Measurements from ENCODE around the gene GJD4. TPM values are rescaled to one million over a fixed set of nuclear protein-coding genes. Genes with fewer than 3 reads are reported as not detected.

Gene GJD4
- total RNA-seq, 2 donors from 2014 or later: 0.22 TPM; not detected in 1

- H3K9me3 ChIP-seq (ENCODE audit: control insufficient read depth, low read length, poor library complexity, severe bottlenecking): no peaks in the 10 kb centered on the region
- no peak for DNase-seq
- no peak for ATAC-seq
- Mint-ChIP-seq H3K4me3 (no peak overlapping the region), H3K27ac (no peak overlapping the region), H3K27me3 (no peaks in the 10 kb centered on the region), H3K4me1 (peaks cover 2% of the 10 kb centered on the region), H3K36me3 (ENCODE audit: low read depth) (peaks cover 10% of the 10 kb centered on the region)
Measured at GRCh38 chr10:35569836-35570235, 35.3 kb upstream of the GJD4 start.

DNA sequence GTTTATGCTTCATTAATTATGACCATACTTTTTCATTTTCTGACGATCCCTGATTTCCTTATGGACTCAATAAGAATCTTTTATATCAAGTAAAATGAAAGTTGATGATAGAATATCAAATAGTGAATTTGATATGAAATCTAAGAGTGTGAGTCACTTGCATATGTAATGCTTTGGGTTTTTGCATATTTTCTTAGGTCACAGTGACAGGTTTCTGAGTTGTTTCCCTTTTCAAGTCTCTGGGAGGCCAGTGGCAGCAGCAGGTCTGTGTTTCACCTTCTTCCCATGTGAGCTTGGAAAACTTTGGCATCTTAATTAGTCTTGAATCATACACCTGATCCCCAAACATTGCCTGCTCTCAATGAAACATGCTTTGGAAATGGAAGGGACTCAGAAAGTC lies 34.7 kb upstream of the GJD4 start:
- H3K36me3 Mint-ChIP-seq (ENCODE audit: low read depth): peaks cover 12% of the 10 kb centered on the region
- H3K9me3 ChIP-seq (ENCODE audit: control insufficient read depth, low read length, poor library complexity, severe bottlenecking): no peaks in the 10 kb centered on the region
- H3K4me1 Mint-ChIP-seq: peaks cover 4% of the 10 kb centered on the region
- no peak overlapping the region for H3K4me3 Mint-ChIP-seq
- no peak for DNase-seq
- H3K27ac Mint-ChIP-seq: no peak overlapping the region
- H3K27me3 Mint-ChIP-seq: no peaks in the 10 kb centered on the region
- ATAC-seq: no peak

- Mint-ChIP-seq H3K36me3 (ENCODE audit: low read depth) (peaks cover 14% of the 10 kb centered on the region), H3K4me1 (peaks cover 4% of the 10 kb centered on the region), H3K27ac (no peak overlapping the region), H3K4me3 (no peak overlapping the region), H3K27me3 (no peaks in the 10 kb centered on the region)
- DNase-seq (no peak), ATAC-seq (no peak)
- H3K9me3 ChIP-seq (ENCODE audit: control insufficient read depth, low read length, poor library complexity, severe bottlenecking): no peaks in the 10 kb centered on the region
Measured at GRCh38 chr10:35572583-35572982, 32.6 kb upstream of the GJD4 start.

- no peak overlapping the region for H3K27ac Mint-ChIP-seq
- no peaks in the 10 kb centered on the region for H3K9me3 ChIP-seq (ENCODE audit: control insufficient read depth, low read length, poor library complexity, severe bottlenecking)
- no peak overlapping the region for H3K4me3 Mint-ChIP-seq
- no peaks in the 10 kb centered on the region for H3K27me3 Mint-ChIP-seq
- H3K36me3 Mint-ChIP-seq (ENCODE audit: low read depth): peaks cover 14% of the 10 kb centered on the region
- DNase-seq (no peak), ATAC-seq (no peak)
- H3K4me1 Mint-ChIP-seq: peaks cover 4% of the 10 kb centered on the region
Measured at GRCh38 chr10:35573796-35574195, 31.3 kb upstream of the GJD4 start.

DNA sequence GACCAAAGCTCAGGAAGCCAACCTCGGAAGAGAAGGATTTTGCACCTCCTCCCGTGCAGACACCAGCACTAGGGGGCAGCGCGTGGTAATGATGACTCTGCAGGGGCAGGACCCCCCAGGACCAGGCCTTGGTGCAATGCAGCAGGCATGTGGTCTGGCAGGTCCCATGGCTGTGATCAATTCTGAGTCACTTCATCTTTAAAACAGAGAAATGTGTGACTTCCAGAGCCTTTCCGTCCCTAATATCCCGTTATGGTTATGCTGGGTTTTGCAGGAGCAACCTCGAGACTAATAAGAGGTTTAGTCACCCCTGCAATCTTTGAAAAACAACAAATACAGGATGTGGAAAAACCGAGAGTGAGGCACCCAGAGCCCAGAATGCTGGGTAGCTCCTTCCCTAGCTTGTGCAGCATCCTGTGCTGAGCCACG lies 30.2 kb upstream of the GJD4 start:
- no peak for DNase-seq
- no peak overlapping the region for H3K27ac Mint-ChIP-seq
- peaks cover 3% of the 10 kb centered on the region for H3K4me1 Mint-ChIP-seq
- H3K36me3 Mint-ChIP-seq (ENCODE audit: low read depth): peaks cover 7% of the 10 kb centered on the region
- ATAC-seq: no peak
- H3K4me3 Mint-ChIP-seq: no peak overlapping the region
- no peaks in the 10 kb centered on the region for H3K9me3 ChIP-seq (ENCODE audit: control insufficient read depth, low read length, poor library complexity, severe bottlenecking)
- H3K27me3 Mint-ChIP-seq: no peaks in the 10 kb centered on the region

- H3K9me3 ChIP-seq (ENCODE audit: control insufficient read depth, low read length, poor library complexity, severe bottlenecking): no peaks in the 10 kb centered on the region
- ATAC-seq (no peak), DNase-seq (no peak)
- peaks cover 7% of the 10 kb centered on the region for H3K36me3 Mint-ChIP-seq (ENCODE audit: low read depth)
- H3K4me3 Mint-ChIP-seq: no peak overlapping the region
- H3K27me3 Mint-ChIP-seq: no peaks in the 10 kb centered on the region
- no peak overlapping the region for H3K27ac Mint-ChIP-seq
- peaks cover 3% of the 10 kb centered on the region for H3K4me1 Mint-ChIP-seq
Measured at GRCh38 chr10:35575640-35576039, 29.5 kb upstream of the GJD4 start.

DNA sequence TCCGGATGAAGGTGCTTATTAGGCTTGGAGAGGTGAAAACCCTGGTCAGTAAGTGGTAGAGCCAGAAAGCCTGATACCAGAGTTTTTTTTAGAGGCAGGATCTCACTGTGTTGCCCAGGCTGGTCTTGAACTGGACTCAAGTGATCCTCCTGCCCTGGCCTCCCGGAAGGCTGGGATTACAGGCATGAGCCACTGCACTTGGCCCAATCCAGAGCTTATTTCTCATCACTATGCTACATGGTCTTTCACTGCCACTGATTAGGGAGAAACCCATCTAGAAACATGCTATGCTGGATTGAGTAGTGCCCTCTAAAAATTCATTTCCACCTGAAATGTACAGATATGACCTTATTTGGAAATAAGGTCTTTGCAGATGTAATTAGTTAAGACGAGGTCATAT lies 28.4 kb upstream of the GJD4 start:
- Mint-ChIP-seq H3K4me1 (peaks cover 3% of the 10 kb centered on the region), H3K4me3 (no peak overlapping the region), H3K27me3 (no peaks in the 10 kb centered on the region), H3K36me3 (ENCODE audit: low read depth) (peaks cover 7% of the 10 kb centered on the region), H3K27ac (no peak overlapping the region)
- DNase-seq: no peak
- no peaks in the 10 kb centered on the region for H3K9me3 ChIP-seq (ENCODE audit: control insufficient read depth, low read length, poor library complexity, severe bottlenecking)
- no peak for ATAC-seq

- Mint-ChIP-seq H3K36me3 (ENCODE audit: low read depth) (peaks cover 4% of the 10 kb centered on the region), H3K4me1 (peaks cover 3% of the 10 kb centered on the region), H3K27me3 (no peaks in the 10 kb centered on the region), H3K4me3 (no peak overlapping the region), H3K27ac (no peak overlapping the region)
- no peak for ATAC-seq
- no peaks in the 10 kb centered on the region for H3K9me3 ChIP-seq (ENCODE audit: control insufficient read depth, low read length, poor library complexity, severe bottlenecking)
- DNase-seq: no peak
Measured at GRCh38 chr10:35577926-35578617, 27.1 kb upstream of the GJD4 start.

DNA sequence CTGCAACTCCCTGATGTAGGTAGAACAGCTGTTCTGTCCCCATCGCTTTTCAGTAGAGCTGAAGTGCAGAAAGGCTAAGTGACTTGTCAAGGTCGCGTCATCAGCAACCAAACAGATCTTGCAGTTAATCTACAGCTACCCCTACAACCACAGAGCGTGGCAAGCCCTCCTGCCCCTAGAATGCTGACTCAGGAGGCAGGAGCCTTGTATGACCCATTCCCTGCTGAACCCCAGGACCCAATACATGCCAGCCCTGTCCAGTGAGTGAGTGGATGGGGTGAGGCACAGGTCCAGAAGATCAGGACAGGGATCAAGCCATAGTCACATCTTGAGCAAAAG lies 26.6 kb upstream of the GJD4 start:
- H3K27me3 Mint-ChIP-seq: no peaks in the 10 kb centered on the region
- no peak overlapping the region for H3K27ac Mint-ChIP-seq
- no peak overlapping the region for H3K4me3 Mint-ChIP-seq
- H3K4me1 Mint-ChIP-seq: peaks cover 3% of the 10 kb centered on the region
- H3K36me3 Mint-ChIP-seq (ENCODE audit: low read depth): peaks cover 4% of the 10 kb centered on the region
- no peak for DNase-seq
- no peak for ATAC-seq
- H3K9me3 ChIP-seq (ENCODE audit: control insufficient read depth, low read length, poor library complexity, severe bottlenecking): no peaks in the 10 kb centered on the region

- no peaks in the 10 kb centered on the region for H3K9me3 ChIP-seq (ENCODE audit: control insufficient read depth, low read length, poor library complexity, severe bottlenecking)
- no peak overlapping the region for H3K4me3 Mint-ChIP-seq
- DNase-seq: no peak
Measured at GRCh38 chr10:35579116-35579515, 26.0 kb upstream of the GJD4 start.

DNA sequence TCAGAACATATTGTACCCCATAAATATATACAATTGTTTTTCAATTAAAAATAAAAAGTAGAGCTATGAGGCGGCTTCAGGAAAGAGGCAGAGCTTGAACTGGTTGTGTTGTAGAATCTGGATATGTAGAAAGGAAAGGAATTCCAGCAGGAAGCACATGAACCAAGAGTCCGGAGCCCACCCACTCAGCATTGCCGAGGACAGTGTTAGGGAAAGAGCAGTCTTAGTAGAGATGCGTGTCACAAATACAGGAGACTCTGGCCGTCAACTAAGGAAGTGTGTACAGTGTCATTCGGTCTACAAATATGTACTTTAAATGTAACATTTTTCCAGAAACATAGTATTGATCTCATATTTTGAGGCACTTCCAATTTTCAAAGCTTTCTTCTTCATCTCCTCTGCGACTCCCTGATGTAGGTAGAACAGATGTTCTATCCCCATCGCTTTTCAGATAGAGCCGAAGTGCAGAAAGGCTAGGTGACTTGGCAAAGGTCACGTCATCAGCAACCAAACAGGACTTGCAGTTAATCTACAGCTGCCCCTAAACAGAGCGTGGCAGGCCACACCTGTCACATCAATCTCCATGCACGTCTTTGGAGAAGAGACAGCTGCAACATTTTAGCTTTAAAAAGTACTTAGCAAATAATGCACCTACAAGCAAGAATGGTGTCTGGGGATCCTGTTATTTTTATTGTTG lies 25.3 kb upstream of the GJD4 start:
- ATAC-seq: no peak
- no peak for DNase-seq
- Mint-ChIP-seq H3K27ac (no peak overlapping the region), H3K4me1 (peaks cover 3% of the 10 kb centered on the region), H3K36me3 (ENCODE audit: low read depth) (peaks cover 4% of the 10 kb centered on the region), H3K4me3 (no peak overlapping the region), H3K27me3 (no peaks in the 10 kb centered on the region)
- no peaks in the 10 kb centered on the region for H3K9me3 ChIP-seq (ENCODE audit: control insufficient read depth, low read length, poor library complexity, severe bottlenecking)

More at GRCh38 chr10:35579116-35579515, 26.0 kb upstream of the GJD4 start:
- no peaks in the 10 kb centered on the region for H3K27me3 Mint-ChIP-seq
- peaks cover 4% of the 10 kb centered on the region for H3K36me3 Mint-ChIP-seq (ENCODE audit: low read depth)
- H3K4me1 Mint-ChIP-seq: peaks cover 3% of the 10 kb centered on the region
- H3K27ac Mint-ChIP-seq: no peak overlapping the region
- ATAC-seq: no peak

DNA sequence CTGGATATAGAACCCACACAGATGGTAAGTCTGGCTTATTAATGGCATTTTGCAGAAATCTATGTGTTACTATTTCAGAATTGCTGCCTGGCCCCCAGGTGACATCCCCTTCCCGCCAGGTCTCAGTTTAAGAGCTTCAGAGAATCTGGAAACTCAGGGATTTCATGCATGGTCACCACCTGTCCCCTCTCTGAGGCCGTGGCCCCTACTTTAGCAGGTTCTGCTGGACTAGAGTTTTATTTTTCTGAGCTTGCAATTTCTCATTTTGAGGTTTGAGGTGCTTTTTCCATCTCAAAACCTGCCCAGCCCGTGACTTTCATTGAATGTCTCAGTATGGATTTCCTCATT lies 24.7 kb upstream of the GJD4 start:
- peaks cover under 1% of the 10 kb centered on the region for H3K4me1 Mint-ChIP-seq

DNA sequence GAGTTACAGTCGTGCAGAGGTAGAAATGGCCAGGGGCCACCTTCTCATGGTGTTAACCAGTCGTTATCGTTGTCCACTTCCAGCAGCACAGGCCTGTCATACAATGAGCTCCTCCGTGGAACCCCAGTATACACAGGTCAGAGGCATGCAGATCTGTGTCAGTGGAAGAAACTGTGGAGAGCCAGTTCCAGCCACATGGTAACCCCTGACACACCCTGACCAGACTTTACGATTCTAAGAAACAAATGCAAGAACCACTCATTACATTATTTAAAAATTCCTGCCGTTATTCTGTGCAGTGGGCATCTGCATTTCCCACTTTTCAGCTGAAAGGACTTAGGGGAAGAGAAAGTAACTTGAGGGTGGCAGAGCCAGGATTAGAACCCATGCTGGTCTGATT lies 23.5 kb upstream of the GJD4 start:
- Mint-ChIP-seq H3K27me3 (peaks cover 8% of the 10 kb centered on the region), H3K4me1 (no peaks in the 10 kb centered on the region), H3K27ac (no peak overlapping the region), H3K4me3 (no peak overlapping the region), H3K36me3 (ENCODE audit: low read depth) (no peaks in the 10 kb centered on the region)
- H3K9me3 ChIP-seq (ENCODE audit: control insufficient read depth, low read length, poor library complexity, severe bottlenecking): no peaks in the 10 kb centered on the region
- no peak for DNase-seq
- no peak for ATAC-seq

More for the DNA sequence above, 24.7 kb upstream of the GJD4 start:
- Mint-ChIP-seq H3K27ac (no peak overlapping the region), H3K36me3 (ENCODE audit: low read depth) (peaks cover 2% of the 10 kb centered on the region), H3K27me3 (peaks cover 4% of the 10 kb centered on the region), H3K4me3 (no peak overlapping the region)
- ATAC-seq (no peak), DNase-seq (no peak)
- H3K9me3 ChIP-seq (ENCODE audit: control insufficient read depth, low read length, poor library complexity, severe bottlenecking): no peaks in the 10 kb centered on the region

DNA sequence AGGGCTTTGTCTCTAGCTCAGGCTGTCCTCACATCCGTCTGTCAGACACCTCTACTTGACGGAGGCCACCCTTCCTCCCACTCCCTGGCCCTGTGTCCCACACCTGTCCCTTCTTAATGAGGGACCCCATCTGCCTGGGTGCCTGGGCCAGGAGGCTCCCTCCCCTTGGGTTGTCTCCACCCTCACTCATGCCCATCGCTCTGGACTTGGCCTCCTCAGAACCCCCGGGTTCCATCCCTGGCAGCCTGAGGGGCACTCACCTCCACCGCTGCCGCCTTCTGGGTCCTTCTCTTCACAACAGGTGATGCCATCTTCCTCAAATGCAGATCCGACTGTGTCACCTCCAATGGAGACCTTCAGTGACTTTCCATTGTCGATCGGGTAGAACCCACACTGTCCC lies 20.2 kb upstream of the GJD4 start:
- Mint-ChIP-seq H3K27me3 (peaks cover 14% of the 10 kb centered on the region), H3K4me1 (no peaks in the 10 kb centered on the region), H3K4me3 (no peak overlapping the region), H3K27ac (no peak overlapping the region), H3K36me3 (ENCODE audit: low read depth) (no peaks in the 10 kb centered on the region)
- DNase-seq (no peak), ATAC-seq (no peak)
- H3K9me3 ChIP-seq (ENCODE audit: control insufficient read depth, low read length, poor library complexity, severe bottlenecking): no peaks in the 10 kb centered on the region

All from T-helper 17 cell (primary cell).